Mesenchymal stem cell (in vitro differentiated cells and primary cell): ENCODE data around the gene FASTKD3.

Experiments
- DNase-seq: peaks from one replicate; pipeline ENCODE4 v3.0.0-alpha.2; 2013
- H2AFZ ChIP-seq: one replicate; pipeline ENCODE4 v1.6.1; 2013; ENCODE audit warnings: low read depth, mild to moderate bottlenecking, control low read depth, inconsistent platforms, low read length, moderate library complexity
- H2AK5ac ChIP-seq: 2 replicates; pipeline ENCODE4 v1.6.1; 2013; ENCODE audit warnings: low read length, moderate library complexity, mild to moderate bottlenecking, inconsistent platforms; ENCODE audit not compliant: severe bottlenecking
- H2BK120ac ChIP-seq: one replicate; pipeline ENCODE4 v1.6.1; 2013; ENCODE audit warnings: low read depth, mild to moderate bottlenecking, inconsistent platforms, low read length, moderate library complexity
- H2BK12ac ChIP-seq, 2 experiments: one replicate each; pipeline ENCODE4 v1.6.1; 2013; ENCODE audit warnings: inconsistent platforms in 2 of 2, low read length in 2 of 2, mild to moderate bottlenecking in 2 of 2, moderate library complexity in 2 of 2, control low read depth in 1 of 2
- H2BK15ac ChIP-seq: one replicate; pipeline ENCODE4 v1.6.1; 2013; ENCODE audit warnings: mild to moderate bottlenecking, low read depth, inconsistent platforms; ENCODE audit not compliant: poor library complexity, severe bottlenecking
- H2BK5ac ChIP-seq: 2 replicates; pipeline ENCODE4 v1.6.1; 2013; ENCODE audit warnings: low read depth, mild to moderate bottlenecking, low read length, control low read depth, inconsistent platforms; ENCODE audit not compliant: poor library complexity, severe bottlenecking
- H3K14ac ChIP-seq, 2 experiments: one replicate each; pipeline ENCODE4 v1.6.1; 2013; ENCODE audit warnings: inconsistent platforms in 2 of 2, low read length in 2 of 2, control low read depth in 1 of 2, mild to moderate bottlenecking in 1 of 2, moderate library complexity in 1 of 2
- H3K18ac ChIP-seq, 2 experiments: one replicate each; pipeline ENCODE4 v1.6.1; 2013; ENCODE audit warnings: inconsistent platforms in 2 of 2, low read length in 2 of 2, control low read depth in 1 of 2, low read depth in 1 of 2, mild to moderate bottlenecking in 1 of 2
- H3K23ac ChIP-seq, 2 experiments: one replicate each; pipeline ENCODE4 v1.6.1; 2013; ENCODE audit warnings: inconsistent platforms in 2 of 2, low read length in 2 of 2, mild to moderate bottlenecking in 2 of 2, moderate library complexity in 2 of 2, control low read depth in 1 of 2
- H3K27ac ChIP-seq: 2 replicates; pipeline ENCODE4 v1.5.1; 2013; ENCODE audit warnings: mild to moderate bottlenecking, moderate library complexity, low read length, control low read depth, inconsistent platforms; ENCODE audit not compliant: poor library complexity, severe bottlenecking
- H3K27me3 ChIP-seq, 2 experiments: 2 replicates each; pipeline versions ENCODE4 v1.6.1 to v1.7.0; 2013; ENCODE audit warnings: low read length in 2 of 2, mild to moderate bottlenecking in 2 of 2, moderate library complexity in 2 of 2, control low read depth in 1 of 2, inconsistent platforms in 1 of 2; ENCODE audit not compliant: control insufficient read depth in 1 of 2, insufficient read depth in 1 of 2
- H3K36me3 ChIP-seq, 2 experiments: 2 replicates each; pipeline versions ENCODE4 v1.6.1 to v1.7.0; 2013; ENCODE audit warnings: low read length in 2 of 2, control low read depth in 1 of 2, inconsistent platforms in 1 of 2, low read depth in 1 of 2, mild to moderate bottlenecking in 1 of 2; ENCODE audit not compliant: insufficient read depth in 2 of 2, control insufficient read depth in 1 of 2
- H3K4ac ChIP-seq, 2 experiments: one replicate each; pipeline ENCODE4 v1.6.1; 2013; ENCODE audit warnings: inconsistent platforms in 2 of 2, low read length in 2 of 2, mild to moderate bottlenecking in 2 of 2, moderate library complexity in 2 of 2, control low read depth in 1 of 2, low read depth in 1 of 2
- H3K4me1 ChIP-seq: 2 replicates; pipeline ENCODE4 v1.6.1; 2013; ENCODE audit warnings: low read depth, low read length, control low read depth; ENCODE audit not compliant: control insufficient read depth, insufficient read depth
- H3K4me2 ChIP-seq: 2 replicates; pipeline ENCODE4 v1.6.1; 2013; ENCODE audit warnings: low read length, mild to moderate bottlenecking, inconsistent platforms; ENCODE audit not compliant: poor library complexity, severe bottlenecking
- H3K4me3 ChIP-seq, 2 experiments: 2 replicates each; pipeline versions ENCODE4 v1.5.1 to v1.7.0; 2013; ENCODE audit warnings: low read length in 2 of 2, mild to moderate bottlenecking in 2 of 2, control low read depth in 1 of 2, low read depth in 1 of 2; ENCODE audit not compliant: insufficient read depth in 1 of 2
- H3K79me1 ChIP-seq: replicated peaks from 2 replicates; pipeline ENCODE4 v1.6.1; 2013; ENCODE audit warnings: mild to moderate bottlenecking, control low read depth, low read length, inconsistent platforms; ENCODE audit not compliant: poor library complexity, severe bottlenecking
- H3K9ac ChIP-seq: 2 replicates; pipeline ENCODE4 v1.7.0; 2013; ENCODE audit warnings: mild to moderate bottlenecking, low read length, moderate library complexity
- H3K9me3 ChIP-seq: 2 replicates; pipeline ENCODE4 v1.7.0; 2013; ENCODE audit warnings: mild to moderate bottlenecking, low read length; ENCODE audit not compliant: control insufficient read depth
- H4K8ac ChIP-seq: one replicate; pipeline ENCODE4 v1.6.1; 2013; ENCODE audit warnings: inconsistent platforms, mild to moderate bottlenecking, low read length, moderate library complexity
- H4K91ac ChIP-seq: one replicate; pipeline ENCODE4 v1.6.1; 2013; ENCODE audit warnings: mild to moderate bottlenecking, low read length, inconsistent platforms
- WGBS: methylation state at CpG from one replicate; pipeline ENCODE4 v1.1.7; 2013; ENCODE audit warnings: mixed read lengths; 5-methylcytosine and 5-hydroxymethylcytosine counted together

Gene FASTKD3

GRCh38 chr5:7904170-7904569 is 35.3 kb upstream of the FASTKD3 start:
- Histone ChIP-seq H2AK5ac (no peak overlapping the region), H4K8ac (no peak overlapping the region), H3K23ac (no peak overlapping the region), H3K14ac (no peak overlapping the region), H2BK15ac (no peak overlapping the region), H3K4me3 (no peak overlapping the region), H3K18ac (no peak overlapping the region), H3K36me3 (peaks cover 11 to 72% of the 10 kb centered on the region in 2 experiments), H3K9me3 (peaks cover 23% of the 10 kb centered on the region), H2BK120ac (no peak overlapping the region), H2AFZ (no peak overlapping the region), H3K27ac (no peak overlapping the region), H3K27me3 (no peaks in the 10 kb centered on the region), H3K4me1 (peaks cover 1% of the 10 kb centered on the region), H2BK12ac (no peak overlapping the region), H2BK5ac (no peak overlapping the region), H3K4ac (no peak overlapping the region), H4K91ac (no peak overlapping the region), H3K4me2 (no peak overlapping the region), H3K9ac (no peak overlapping the region), H3K79me1 (peaks cover 4% of the 10 kb centered on the region)
- DNase-seq: peak; percentile 46
- 100% methylated on average over 1 of the region's 2 CpGs for WGBS

GRCh38 chr5:7902666-7903625 is 34.1 kb upstream of the FASTKD3 start:
- Histone ChIP-seq H3K4me2 (no peak overlapping the region), H3K79me1 (peaks cover 6% of the 10 kb centered on the region), H3K27ac (no peak overlapping the region), H4K8ac (no peak overlapping the region), H3K14ac (no peak overlapping the region), H2BK120ac (no peak overlapping the region), H2AK5ac (no peak overlapping the region), H4K91ac (no peak overlapping the region), H2BK12ac (no peak overlapping the region), H3K18ac (no peak overlapping the region), H3K27me3 (no peaks in the 10 kb centered on the region), H2AFZ (no peak overlapping the region), H3K23ac (no peak overlapping the region), H3K9ac (no peak overlapping the region), H3K4me1 (peaks cover 1% of the 10 kb centered on the region), H3K4me3 (no peak overlapping the region), H3K4ac (no peak overlapping the region), H2BK15ac (no peak overlapping the region), H3K36me3 (peaks cover 20 to 76% of the 10 kb centered on the region in 2 experiments), H3K9me3 (peaks cover 12% of the 10 kb centered on the region), H2BK5ac (no peak overlapping the region)
- 97% methylated on average over 9 of the region's 9 CpGs for WGBS
- no peak for DNase-seq

DNA sequence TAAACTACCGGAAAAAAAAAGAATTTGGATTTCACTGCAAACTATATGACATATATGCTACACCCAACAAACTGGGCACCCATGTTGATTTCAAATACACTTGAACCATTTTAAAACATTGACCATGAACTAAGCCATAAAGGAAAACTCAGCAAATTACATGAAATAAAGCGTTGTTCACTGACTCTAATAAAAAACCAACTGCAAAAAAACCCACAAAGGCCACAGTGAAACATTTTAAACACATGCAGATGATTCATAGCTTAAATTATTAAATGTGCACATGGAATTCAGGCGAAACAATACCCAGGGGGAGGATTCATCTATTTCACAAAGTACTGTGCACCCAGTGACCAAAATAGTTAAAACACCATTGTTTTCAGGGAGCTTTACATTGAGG is 33.4 kb upstream of the FASTKD3 start:
- Histone ChIP-seq H3K79me1 (peaks cover 6% of the 10 kb centered on the region), H3K9me3 (peaks cover 4% of the 10 kb centered on the region), H3K18ac (no peak overlapping the region), H2BK120ac (no peak overlapping the region), H4K8ac (no peak overlapping the region), H2AFZ (no peak overlapping the region), H3K4me1 (peaks cover 1% of the 10 kb centered on the region), H3K9ac (no peak overlapping the region), H3K27me3 (no peaks in the 10 kb centered on the region), H3K4ac (no peak overlapping the region), H3K4me2 (no peak overlapping the region), H2BK15ac (no peak overlapping the region), H2AK5ac (no peak overlapping the region), H3K36me3 (peaks cover 20 to 82% of the 10 kb centered on the region in 2 experiments), H3K23ac (no peak overlapping the region), H3K4me3 (no peak overlapping the region), H3K27ac (no peak overlapping the region), H3K14ac (no peak overlapping the region), H2BK12ac (no peak overlapping the region), H4K91ac (no peak overlapping the region), H2BK5ac (no peak overlapping the region)
- no peak for DNase-seq
- 79% methylated on average over 3 of the region's 3 CpGs for WGBS

DNA sequence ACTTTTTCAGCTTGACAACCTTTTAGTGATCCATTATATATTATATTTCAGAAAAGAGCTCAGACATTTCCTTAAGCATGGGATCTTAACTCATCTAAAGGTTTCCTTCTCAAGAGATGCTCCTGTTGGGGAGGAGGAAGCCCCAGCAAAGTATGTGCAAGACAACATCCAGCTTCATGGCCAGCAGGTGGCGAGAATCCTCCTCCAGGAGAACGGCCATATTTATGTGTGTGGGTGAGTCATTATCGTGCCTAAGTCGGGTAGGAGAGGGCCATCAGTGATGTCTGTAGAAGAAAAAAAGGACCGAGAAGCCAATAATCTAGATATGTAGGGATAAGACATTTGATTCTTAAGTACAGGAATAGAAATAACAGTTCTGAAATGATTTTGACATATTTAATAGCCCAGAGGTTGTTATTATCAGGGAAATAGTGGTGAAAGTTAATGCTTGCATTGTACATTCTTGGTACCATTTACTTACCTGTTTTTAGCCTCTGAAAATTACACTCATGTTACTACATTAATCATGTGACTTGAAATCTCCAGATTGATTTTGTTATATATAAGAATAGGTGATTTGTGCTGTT is 28.3 kb upstream of the FASTKD3 start:
- no peak overlapping the region for H3K27ac ChIP-seq
- H3K36me3 ChIP-seq: peaks cover 26 to 98% of the 10 kb centered on the region in 2 experiments
- no peak overlapping the region for H3K4ac ChIP-seq
- H3K4me2 ChIP-seq: no peak overlapping the region
- no peak overlapping the region for H3K4me3 ChIP-seq
- no peak overlapping the region for H3K9ac ChIP-seq
- H3K4me1 ChIP-seq: no peaks in the 10 kb centered on the region
- H4K91ac ChIP-seq: no peak overlapping the region
- no peak overlapping the region for H3K18ac ChIP-seq
- WGBS: 66% methylated on average over 5 of the region's 5 CpGs
- H3K14ac ChIP-seq: no peak overlapping the region
- no peaks in the 10 kb centered on the region for H3K27me3 ChIP-seq
- no peak overlapping the region for H3K23ac ChIP-seq
- DNase-seq: peak; percentile 46
- peaks cover 11% of the 10 kb centered on the region for H3K79me1 ChIP-seq
- H2BK120ac ChIP-seq: no peak overlapping the region
- H4K8ac ChIP-seq: no peak overlapping the region
- no peak overlapping the region for H2BK5ac ChIP-seq
- no peaks in the 10 kb centered on the region for H3K9me3 ChIP-seq
- no peak overlapping the region for H2BK15ac ChIP-seq
- no peak overlapping the region for H2AFZ ChIP-seq
- H2AK5ac ChIP-seq: no peak overlapping the region
- H2BK12ac ChIP-seq: no peak overlapping the region
